GM19324 (cell line): ENCODE measurements around the gene TBCD.
"Not testable (repeated sequence)": the region's sequence is repeated elsewhere in the genome, so short reads cannot be mapped to it uniquely, and the experiment has no call there.

Source experiments
- ATAC-seq: cut with Tn5 transposase; IDR thresholded peaks from one replicate; pipeline ENCODE4 v1.9.1; 2021; ENCODE audit warnings: mild to moderate bottlenecking, moderate library complexity; ENCODE audit not compliant: unreplicated experiment, low FRiP score

The TBCD gene

GRCh38 chr17:82947051-82947991, 195.5 kb downstream of the TBCD start:
- no peak for ATAC-seq

GRCh38 chr17:82948081-82948511, 196.2 kb downstream of the TBCD start:
- no peak for ATAC-seq

DNA sequence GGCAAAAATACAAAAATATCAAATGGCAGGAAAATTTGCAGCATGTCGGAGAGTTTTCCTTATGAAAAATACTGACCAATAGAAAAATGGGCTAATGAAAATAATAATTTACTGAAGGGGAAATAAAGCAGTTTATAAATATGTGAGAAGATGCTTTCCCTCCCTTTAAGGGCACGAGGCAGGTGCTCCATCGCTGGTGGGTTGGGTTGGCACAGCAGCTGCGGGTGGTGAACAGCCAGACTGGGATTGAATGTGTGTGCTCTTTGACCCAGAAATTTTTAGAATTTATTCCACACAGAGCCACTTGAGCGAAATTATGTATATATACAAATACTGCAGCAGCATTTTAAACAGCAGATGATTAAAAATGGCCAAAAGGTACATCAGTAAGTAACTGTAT, 197.1 kb downstream of the TBCD start:
- ATAC-seq, result no peak

GRCh38 chr17:82949361-82949760, 197.5 kb downstream of the TBCD start:
- ATAC-seq, result no peak

GRCh38 chr17:82949984-82950383, 198.1 kb downstream of the TBCD start:
- ATAC-seq, result no peak

DNA sequence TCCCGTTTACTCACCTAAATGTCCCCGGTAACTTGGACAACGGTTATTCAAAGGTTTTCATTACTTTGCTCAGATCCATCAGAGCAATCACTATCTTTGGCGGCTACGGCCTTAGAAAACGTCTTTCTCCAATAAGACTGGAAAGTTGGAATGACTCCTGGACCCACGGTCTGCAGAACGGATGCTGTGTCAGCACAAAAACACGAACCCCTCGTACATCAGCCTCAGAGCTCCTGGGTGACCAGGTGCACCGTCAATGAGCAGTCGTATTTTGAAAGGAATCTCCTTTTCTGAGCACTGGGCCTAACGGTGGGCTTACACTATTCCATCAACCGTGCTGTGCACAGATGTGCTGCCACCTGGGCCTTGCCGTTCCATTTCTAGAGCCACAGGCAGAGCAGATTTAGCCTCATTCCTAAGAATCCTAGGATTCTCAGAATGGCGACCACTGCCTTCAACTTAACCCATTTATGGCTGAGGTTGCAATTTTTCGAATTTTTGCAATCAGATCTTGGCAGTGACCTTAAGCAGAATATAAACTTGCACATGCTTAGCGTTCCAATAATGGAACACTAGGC, 198.7 kb downstream of the TBCD start:
- ATAC-seq, result no peak

GRCh38 chr17:82952019-82952418, 200.2 kb downstream of the TBCD start:
- ATAC-seq, result no peak

- not testable (repeated sequence) for ATAC-seq
Observed at GRCh38 chr17:82955106-82955505, 203.2 kb downstream of the TBCD start.

GRCh38 chr17:82955627-82956026, 203.8 kb downstream of the TBCD start:
- not testable (repeated sequence) for ATAC-seq

DNA sequence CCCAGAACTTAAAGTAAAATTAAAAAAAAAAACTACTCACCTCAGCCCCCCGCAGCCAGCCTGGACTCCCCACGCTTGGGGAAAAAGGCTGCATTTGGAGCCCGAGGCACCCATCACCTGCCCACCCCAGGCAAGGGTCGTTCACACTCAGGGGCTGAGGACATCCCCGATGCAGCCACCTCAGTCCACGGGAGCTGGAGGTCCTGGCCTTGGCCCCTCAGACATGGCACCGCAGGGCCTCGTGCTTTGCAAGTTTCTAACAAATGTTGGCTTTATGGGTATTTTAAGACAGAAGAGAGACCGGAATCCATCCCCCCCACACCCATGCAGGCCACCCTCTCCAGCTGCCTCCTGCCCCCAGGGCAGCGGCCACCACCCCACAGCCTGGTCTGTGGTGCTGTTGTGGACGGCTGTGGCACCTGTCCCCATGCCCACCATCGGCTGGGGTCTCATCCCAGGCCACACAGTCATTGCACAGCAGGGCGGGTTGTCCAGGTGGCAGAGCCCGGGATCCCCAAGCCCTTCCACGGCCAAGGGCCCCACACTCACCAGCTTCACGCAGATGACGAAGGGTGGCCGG, 204.4 kb downstream of the TBCD start:
- ATAC-seq, result no peak

GRCh38 chr17:82956726-82957468, 205.0 kb downstream of the TBCD start:
- no peak for ATAC-seq

DNA sequence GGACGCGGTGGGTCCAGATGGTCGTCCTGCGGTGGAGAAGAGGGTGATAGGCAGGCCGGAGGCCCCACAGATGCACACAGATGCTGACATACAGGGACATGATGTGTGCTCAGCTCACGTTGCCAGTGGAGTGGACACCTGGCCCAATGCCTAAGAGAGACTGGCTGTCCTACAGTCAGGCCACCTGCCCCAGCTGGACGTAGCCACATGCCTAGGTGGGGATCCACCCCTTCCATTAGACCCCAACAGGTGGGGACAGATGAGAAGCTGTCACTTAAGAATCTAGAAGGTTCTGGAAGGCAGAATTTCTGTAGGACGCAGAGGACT, 205.6 kb downstream of the TBCD start:
- no peak for ATAC-seq

- ATAC-seq, result no peak
Observed at GRCh38 chr17:82957961-82958561, 206.2 kb downstream of the TBCD start.

GRCh38 chr17:82959242-82959930, 207.5 kb downstream of the TBCD start:
- no peak for ATAC-seq

DNA sequence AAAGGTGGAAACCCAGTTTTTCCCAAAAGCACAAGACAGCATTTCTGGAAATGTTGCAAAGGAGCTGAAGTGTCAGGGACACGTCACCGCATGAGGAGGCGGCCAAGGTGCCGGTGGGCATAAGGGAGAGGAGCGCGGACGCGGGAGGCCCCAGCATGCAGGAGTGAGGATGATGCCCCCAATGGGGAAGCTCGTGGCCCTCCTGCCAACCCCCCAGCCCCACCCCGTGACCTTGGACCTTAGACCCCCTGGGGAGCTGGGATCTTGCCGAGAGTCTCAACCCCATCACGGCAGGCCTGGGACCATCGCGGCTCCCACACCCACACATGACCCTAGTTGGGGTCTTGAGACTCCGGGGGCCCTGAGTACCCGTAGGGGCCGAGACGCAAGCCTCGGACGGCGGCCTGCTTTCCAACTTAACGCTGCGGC, 208.1 kb downstream of the TBCD start:
- no peak for ATAC-seq

GRCh38 chr17:82960419-82961271, 208.8 kb downstream of the TBCD start:
- ATAC-seq, result no peak

- no peak for ATAC-seq
Observed at GRCh38 chr17:82961366-82962162, 209.7 kb downstream of the TBCD start.

DNA sequence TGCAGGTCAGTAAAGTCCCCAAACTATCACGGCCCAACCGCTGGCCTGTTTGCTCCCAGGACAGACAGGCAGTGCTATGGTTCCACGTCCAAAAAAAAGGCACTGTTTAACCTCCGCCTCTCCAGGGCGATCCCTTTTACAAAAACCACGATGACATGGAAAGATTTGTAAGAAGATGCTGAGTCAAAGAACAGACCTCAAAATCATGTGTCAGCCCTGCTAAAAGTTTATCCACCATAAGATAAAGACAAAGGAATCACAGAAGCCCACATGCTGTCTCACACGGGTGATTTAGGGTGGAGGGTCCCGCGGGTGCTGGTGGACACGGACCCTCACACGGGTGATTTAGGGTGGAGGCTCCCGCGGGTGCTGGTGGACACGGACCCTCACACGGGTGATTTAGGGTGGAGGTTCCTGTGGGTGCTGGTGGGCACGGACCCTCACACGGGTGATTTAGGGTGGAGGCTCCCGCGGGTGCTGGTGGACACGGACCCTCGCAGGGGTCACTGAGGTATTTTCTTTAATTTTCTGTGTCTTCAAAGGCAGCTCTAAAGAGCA, 210.4 kb downstream of the TBCD start:
- ATAC-seq, result no peak
